Left cardiac atrium (tissue), 4 donors: ENCODE results near the gene VAV2. TPM values are rescaled to one million over a fixed set of nuclear protein-coding genes. Genes with fewer than 3 reads are reported as not detected.
"Not testable (repeated sequence)": the region's sequence is repeated elsewhere in the genome, so short reads cannot be mapped to it uniquely, and the experiment has no call there.

ENCODE experiments used
- ATAC-seq, 2 donors: fragments of 200-7000 bp; cut with Tn5 transposase; one replicate each; pipeline ENCODE4 v1.9.1; 2020; ENCODE audit warnings: mild to moderate bottlenecking in 2 of 2, moderate library complexity in 2 of 2
- DNase-seq: peaks from one replicate; pipeline ENCODE4 v3.0.0-alpha.2; 2020
- intact Hi-C, 2 donors: fragments of 100-400 bp; cut with DNase I; formaldehyde crosslinking; loops; one replicate each; pipeline versions ENCODE4 v1.14.1 to v1.15.1; 2022 to 2023
- total RNA-seq, 2 donors: library from RNA; stranded (reverse); fragmentation: NEBNext Ultra II Directional; extraction: Animal tissue kit (Norgen Biotek cat#: 25700); gene quantifications; one replicate each; pipeline ENCODE4 v1.2.1, GENCODE V29; 2021
- donor health status: DM: no; HTN: yes; CAD: no.
- donor health status: DM: no; HTN: yes; CAD: no; lungs with severe emphysema.
- donor health status: DM: yes; HTN: yes; CAD: no.
- donor health status: Dilated cardiomyopathy.

The VAV2 gene
- total RNA-seq, 2 donors from 2014 or later = 8.3 to 9.6 TPM

DNA sequence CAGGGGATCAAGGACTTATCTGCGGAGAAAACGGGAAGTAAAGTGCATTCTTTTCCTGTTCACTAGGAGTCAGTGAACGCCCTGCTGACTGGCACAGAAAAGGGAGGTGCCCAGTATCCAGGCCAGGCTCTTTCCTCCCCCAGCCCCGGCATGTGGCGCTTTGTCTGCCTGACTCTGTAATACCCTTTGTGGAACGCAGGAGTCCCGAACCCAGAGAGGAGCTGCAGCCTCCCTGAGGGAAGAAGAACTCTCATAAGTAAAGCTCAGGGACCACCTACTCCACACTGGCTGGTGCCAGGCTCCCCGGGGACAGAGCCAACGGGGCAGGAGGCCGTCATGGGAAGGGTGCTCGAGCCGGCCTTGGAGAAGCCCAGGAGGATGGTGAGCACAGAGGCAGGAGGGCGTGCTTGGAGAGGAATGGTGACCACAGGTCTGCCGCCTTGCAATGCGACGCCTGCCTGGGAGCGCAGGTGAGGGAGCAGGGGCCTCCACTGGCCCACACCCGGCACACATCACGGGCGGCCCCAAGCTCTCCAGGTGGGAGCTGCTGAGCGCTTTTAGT is 31.5 kb downstream of the VAV2 start:
- intact Hi-C loops = no loop called here
- DNase-seq = peak; percentile 63
- peak in 1 of 2 donors; percentile 78 for ATAC-seq

DNA sequence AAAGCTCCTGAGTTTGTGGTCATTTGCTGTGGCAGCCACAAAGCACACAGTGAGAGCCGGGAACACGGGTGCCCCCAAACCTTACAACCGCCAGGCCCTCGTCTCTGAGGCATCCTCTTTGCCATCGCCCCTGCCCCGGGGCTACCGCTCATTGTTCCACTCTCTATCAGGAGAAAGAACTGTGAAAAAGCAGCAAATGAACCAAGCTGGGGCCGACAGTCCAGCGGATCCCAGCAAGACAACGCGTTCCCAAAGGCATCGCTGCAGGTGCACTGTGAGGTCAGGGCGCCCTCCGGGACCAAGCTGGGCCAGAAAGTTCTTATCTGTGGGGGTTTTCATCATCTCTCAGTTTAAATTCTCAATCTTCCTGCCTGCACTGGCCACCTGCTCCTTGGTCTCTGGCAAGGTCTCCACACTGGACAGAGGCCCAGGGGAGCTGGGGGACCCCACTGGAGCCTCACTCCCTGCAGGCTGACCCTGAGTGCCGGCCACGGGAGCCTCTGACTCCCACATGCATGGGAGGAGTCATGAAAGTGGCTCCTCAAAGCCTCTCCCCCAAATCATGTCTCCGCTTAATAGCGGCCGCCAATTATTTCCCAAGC is 32.1 kb downstream of the VAV2 start:
- DNase-seq (no peak), ATAC-seq (no peak)
- intact Hi-C loops = no loop called here

DNA sequence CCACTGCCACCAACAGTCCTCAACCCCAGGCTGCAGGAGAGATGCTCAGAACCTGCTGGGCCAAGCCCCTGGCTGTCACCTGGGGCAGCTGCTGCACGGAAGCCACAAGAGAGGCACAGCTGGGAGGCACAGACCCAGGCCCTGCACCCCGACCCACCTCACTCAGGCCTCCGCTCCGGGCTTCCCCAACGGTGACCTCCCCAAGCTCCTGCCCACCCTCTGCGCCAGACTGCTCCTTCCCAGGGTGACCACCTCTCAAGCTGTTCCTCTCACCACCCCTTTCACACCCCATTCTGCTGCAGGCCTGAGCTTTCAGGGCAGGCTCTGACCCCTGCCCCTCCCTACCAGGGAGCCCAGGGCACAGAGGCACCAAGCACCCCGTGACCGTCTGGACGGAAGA is 33.0 kb downstream of the VAV2 start:
- ATAC-seq = no peak
- intact Hi-C loops = no loop called here
- DNase-seq = no peak

DNA sequence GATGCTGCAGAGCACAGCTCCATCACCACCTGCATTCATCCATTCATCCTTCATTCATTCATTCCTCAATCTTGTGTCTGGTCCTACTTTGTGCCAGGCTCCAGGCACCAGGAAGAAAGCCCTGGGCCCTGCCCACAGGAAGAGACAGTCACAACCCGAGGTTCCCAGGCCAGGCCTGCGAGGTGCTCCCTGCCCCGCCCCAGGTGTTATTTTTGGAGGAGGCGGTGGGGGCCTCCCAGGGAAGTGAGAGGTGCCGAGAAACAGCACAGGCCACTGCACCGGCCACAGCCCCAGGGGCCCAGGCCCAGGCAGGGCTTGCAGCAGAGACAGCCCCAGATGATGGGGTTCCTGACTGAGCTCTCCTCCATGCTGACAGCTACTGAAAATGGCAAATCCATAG is 33.4 kb downstream of the VAV2 start:
- DNase-seq = no peak
- intact Hi-C loops = no loop called here
- no peak for ATAC-seq

DNA sequence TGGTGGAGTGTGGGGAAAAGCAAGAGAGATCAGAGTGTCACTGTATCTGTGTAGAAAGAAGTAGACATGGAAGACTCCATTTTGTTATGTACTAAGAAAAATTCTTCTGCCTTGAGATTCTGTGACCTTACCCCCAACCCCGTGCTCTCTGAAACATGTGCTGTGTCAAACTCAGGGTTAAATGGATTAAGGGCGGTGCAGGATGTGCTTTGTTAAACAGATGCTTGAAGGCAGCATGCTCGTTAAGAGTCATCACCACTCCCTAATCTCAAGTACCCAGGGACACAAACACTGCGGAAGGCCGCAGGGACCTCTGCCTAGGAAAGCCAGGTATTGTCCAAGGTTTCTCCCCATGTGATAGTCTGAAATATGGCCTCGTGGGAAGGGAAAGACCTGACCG is 34.4 kb downstream of the VAV2 start:
- intact Hi-C loops, ATAC-seq, DNase-seq: not testable (repeated sequence)

DNA sequence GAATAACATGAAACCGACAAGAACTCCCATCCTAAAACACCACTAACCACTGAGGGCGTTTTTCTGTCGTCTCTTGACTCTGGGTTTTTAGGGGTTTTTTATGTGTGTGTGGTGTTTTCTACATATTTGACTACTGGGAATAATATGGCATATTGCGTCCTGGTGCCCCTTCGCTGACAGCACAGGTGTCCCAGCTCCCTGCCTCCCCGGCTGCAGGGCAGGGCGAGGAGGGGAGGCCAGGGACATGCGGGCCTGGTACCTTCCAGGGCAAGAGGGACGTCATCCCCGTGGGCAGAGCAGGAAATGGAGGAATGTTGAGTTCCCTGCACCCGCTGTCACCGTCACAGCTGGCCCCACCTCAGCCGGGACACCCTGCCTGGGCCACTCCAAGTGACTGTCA is 34.8 kb downstream of the VAV2 start:
- intact Hi-C loops = no loop called here
- ATAC-seq (no peak), DNase-seq (peak; percentile 6)

DNA sequence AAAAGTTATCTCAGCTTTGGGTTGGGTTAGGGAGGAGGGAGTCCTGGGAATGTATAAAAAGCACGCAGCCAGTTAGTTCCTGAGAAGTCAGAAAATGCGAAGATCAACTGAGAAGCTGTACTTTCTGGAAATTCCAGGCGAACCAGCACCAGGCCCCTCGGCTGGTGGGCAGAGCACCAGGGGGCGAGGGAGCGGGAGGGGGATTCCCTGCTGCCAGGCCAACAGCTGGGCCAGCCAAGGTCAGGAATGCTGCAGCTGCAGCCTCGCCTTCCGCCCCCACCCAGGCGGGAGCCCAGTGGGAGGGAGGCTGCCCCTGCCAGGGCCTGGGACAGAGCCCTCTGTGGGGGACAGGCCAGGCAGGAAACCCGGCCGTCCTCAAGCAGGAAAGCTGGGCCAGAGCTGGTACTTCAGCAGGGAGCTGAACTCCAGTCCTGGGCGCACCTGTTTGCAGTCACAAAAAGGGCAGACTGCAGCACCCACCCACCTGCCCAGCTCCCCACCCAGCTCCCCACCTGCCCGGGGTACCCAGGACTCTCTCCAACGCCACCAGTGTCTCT is 35.5 kb downstream of the VAV2 start:
- DNase-seq = peak; percentile 47
- intact Hi-C loops = no loop called here
- ATAC-seq = peak; percentile 57 to 70

DNA sequence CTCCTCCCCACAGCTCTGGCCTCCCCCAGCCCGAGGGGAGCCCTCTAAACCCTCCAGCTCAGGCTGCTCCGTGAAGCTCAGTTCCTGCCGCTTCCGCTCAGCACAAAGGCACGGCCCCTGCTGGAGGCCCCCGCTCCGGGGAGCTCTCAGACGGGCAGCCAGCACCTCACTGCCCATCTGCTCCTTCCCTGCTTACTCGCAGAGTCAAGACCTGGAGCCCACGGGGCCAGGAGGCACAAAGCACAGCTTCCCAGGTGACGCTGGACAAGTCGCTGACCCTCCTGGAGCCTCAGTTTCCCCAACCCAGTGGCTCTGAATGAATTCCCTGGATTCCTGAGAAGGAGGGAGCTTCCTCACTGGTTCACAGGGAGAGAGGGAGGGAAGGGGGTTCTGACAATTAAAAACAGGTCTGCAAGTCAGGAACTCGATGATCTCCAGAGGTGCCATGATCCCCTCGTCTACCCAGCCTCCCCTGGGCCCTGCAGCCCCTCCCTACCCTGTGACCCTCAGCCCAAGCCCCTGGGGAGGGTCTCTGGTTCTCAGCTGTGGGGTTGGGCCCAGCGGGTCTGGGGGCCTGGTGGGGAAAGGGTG is 36.2 kb downstream of the VAV2 start:
- DNase-seq = peak; percentile 31
- intact Hi-C loops = no loop called here
- ATAC-seq = peak; percentile 32 to 45

DNA sequence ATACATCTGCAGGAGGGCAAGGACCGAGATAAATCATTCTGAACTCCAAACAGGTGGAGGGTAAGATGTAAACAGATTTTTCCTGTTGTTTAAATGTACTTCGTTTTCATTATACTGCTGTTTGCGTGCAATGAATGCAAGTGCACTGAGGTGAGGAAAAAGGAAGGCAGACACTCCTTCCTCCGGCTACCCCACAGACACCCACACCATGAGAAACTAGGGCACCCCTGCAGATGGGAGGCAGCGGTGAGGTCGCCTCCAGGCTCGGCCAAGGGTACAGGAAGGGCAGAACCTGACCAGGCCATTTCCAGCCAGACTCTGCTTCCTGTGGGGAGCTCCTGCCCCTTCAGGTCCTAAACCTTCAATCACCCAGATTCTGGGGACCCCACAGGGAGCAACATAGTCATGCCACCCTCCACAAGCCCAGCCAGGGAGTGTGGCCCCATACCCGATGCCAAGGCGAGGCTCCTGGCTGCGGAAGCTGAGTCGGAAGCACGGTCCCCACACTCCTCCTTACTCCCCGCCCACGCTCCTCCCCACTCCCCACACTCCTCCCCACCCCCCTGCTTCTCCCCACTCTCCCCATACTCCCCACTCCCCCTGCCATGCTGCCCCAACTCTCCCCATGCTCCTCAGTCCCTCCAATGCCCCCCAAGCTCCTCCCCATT is 37.1 kb downstream of the VAV2 start:
- DNase-seq = peak; percentile 24
- intact Hi-C loops = no loop called here
- no peak for ATAC-seq

DNA sequence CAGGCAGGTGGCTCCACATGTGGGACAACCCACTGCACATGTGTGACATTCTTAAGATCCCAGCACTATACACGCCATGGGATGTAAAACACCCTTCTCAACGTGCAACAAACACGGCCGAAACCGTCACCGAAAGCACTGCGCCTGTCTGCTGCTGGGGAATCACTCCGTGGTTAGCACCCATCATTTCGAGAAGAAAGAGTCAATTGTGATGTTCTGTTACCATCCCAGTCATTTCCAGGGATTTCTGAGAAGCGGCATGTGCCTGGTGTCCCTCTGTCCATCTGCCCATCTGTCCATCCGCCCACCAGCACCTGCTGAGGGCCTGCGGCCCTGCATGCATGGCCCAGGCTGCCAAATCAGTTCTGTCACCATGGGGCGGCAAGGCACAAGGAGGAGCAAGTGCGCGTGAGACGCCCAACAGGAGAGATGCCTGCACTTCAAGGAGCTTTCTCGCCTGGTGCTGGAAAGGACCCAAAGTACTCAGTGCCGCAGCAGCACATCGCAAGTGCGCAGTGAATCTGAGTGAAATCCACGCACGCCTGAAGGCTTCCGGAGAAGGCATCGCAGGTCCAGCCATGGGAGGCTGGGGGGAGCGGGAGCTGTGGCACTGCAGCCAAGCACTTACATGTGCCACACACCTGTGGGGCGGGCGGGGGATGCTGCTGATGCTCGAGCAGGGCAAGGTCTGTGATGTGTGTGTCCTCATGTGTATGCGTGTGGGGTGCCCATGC is 38.0 kb downstream of the VAV2 start:
- peak; percentile 20 for DNase-seq
- intact Hi-C loops = no loop called here
- ATAC-seq = no peak

DNA sequence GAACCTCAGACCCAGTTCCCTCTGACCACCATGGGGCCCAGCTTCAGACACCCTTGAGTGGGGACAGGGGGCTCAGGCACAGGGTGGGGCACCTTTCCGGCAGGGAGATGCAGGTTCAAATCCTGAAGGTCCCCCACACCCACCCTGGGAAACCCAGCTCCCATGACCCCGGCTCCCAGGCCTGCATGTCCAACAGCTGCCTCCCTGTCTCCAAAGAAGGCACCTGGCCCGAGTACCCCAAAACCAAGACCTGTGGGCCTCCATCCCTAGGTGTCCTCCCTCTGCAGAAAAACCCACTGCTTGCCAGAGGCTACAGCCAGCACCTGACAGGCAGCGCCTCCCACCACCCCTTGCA is 38.5 kb downstream of the VAV2 start:
- ATAC-seq (no peak), DNase-seq (no peak)

DNA sequence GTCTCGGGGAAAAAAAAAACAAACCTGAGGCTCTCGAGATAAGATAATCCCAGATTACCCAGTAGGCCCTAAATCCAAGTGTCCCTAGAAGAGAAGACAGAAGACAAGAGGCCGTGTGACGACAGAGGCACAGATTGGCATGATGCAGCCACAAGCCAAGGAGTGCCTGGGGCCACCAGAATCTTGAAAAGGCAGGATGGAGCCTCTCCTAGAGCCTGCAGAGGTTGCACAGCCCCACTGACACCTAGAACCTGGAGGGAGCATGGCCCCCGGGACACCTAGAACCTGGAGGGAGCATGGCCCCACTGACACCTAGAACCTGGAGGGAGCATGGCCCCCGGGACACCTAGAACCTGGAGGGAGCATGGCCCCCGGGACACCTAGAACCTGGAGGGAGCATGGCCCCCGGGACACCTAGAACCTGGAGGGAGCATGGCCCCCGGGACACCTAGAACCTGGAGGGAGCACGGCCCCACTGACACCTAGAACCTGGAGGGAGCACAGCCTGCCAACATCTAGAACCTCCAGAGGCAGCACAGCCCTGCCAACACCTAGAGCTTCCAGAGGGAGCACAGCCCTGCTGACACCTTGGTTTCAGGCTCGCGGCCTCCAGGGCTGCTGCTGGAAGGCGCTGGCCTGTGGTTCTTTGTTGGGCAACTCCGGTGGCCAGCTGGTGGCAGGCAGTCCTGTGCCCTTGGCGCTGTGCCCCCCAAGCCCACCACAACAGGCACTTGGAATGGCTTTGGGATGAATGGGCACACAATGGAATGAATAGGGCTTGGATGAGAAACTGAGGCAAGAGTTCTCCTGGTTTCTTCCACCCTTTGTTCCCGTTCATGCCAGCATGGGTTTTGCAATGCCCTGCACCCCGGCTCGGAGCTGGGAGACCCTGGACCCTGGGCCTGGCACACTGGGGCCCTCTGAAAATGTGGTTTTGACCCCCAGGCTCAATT is 39.2 kb downstream of the VAV2 start:
- DNase-seq (no peak), ATAC-seq (no peak)
- intact Hi-C loops = no loop called here

More for the DNA sequence above, 38.5 kb downstream of the VAV2 start:
- intact Hi-C loops = no loop called here

DNA sequence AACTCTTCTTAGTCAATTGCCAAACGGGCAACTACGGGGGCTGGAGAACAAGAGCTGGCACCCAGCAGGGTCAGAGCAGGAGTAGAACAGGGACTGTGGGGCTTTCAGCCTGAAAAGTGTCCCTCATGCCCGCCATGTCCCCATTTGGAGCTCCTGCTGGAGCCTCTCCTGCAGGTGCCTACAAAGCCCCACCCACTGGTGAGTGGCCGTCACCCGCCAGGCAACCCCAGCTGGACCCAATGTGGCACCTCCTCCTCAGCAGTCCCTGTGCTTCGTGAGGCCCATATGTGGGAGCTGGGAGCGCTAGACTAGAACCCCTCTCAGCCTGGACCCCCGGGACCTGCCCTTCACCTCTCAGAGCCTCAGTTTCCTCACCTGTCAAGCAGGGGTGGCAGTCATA is 40.9 kb downstream of the VAV2 start:
- DNase-seq (no peak), ATAC-seq (no peak)
- intact Hi-C loops = no loop called here

DNA sequence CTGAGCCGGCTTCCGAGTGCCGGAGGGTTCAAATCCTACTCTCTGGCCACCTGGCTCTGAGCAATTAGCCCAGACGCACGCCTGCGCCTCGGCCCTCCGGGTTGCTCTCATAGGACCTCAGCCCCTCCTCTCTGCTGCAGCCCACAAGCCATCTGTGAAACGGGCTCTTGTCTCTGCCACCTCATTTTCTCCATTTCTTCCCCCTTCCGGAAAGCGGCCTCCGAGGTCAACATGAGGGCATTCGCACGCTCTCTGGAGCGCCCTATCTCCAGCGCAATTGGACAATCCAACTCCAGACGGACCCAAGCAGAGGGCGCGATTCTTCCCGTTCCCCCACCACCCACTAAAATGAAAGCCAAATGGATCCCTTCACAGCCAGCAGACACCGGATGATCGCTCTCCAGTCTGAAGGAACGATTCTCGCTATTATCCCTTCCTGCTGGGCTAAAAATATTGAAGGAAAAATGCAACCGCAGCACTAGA is 41.5 kb downstream of the VAV2 start:
- intact Hi-C loops = no loop called here
- DNase-seq (peak; percentile 50), ATAC-seq (peak; percentile 70 to 78)

DNA sequence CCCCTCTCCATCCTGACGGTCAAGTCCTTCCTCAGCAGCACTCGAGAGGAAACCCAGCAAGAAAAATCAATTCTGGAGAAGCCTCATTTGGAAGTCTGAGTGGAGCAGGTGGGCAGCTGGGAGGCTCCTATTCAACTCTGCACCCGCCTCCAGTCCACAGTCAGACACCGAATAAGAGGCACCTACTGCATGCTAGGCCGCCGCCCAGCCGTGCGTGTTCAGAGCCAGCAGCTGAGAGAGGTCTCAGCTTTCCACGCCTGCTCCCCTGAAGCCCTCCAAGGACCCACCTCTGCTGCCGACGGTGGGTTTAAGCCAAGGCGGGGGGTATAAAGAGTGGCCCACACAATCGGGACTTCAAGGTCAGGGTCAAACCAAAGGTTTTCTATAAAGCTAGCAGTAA is 41.9 kb downstream of the VAV2 start:
- intact Hi-C loops = no loop called here
- no peak for ATAC-seq
- no peak for DNase-seq

DNA sequence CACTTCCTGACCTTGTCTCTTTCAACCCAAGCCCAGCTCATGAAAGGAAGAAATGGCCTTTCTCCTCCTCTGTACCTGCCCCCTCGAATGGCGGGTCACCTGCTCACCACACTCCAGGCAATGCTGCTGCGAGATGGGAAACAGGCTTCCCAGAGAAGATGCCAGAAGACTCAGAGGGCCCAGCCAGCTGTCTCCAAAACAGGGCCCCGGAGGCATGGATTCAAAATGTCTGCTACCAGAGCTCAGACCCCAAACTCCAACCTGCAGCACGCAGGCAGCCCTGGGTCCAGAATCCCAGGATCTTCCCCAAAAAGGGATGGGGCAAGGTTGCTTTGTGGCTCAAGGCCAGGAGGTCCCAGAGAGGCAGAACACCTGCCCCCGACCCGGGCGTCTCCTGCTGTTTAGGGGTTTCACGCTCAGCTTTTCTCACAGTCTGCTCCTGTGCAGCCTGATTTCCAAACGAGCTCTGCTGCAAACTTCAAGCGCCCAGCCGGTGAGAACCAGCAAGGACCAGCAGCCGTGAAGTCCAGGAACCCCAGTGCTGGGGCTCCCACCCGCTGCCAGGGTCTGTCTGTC is 42.5 kb downstream of the VAV2 start:
- intact Hi-C loops = no loop called here
- no peak for ATAC-seq
- DNase-seq = no peak

DNA sequence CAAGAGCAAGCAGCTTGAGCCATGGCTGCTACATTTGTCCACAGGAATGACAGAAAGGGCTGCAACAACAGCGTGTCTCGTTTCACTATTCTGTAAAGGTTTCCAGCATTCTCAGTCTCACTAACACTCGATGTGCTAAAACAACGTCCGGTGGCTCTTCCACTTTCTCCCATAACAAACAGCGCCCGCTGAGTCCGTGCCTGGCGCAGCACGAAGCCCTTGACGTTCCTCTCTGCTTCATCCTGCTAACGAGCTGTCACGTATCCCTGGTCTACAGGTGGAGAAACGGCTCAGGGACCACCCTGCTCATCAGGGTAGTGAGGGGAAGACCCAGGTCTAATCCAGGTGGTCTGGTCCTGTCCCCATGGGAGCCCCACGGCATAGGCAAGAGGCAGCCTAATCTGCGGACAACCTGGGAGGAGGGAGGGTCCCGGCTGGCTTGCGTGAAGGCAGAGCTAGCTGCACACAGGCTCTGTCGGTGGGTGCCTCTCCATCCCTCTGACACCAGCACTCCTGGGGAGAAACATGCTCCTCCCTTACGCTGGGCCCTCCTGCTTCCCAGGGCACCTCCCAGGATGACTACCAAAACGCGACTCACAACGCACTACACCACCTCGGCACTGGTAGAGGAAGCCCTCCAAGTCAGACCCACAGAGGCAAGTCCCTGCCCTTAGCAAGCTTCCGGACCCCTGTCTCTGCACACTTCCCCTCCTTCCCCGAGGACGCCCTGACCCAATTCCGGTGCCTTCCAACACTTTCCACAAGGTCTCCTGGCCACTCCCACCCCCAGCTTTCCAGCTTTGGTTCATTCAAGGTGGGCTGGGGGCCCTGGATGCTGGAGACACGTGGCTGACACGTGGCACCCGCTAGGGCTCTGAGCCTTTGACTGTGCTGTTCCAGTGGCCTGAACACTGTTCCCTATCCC is 43.3 kb downstream of the VAV2 start:
- no peak for ATAC-seq
- no peak for DNase-seq
- intact Hi-C loops = no loop called here
